Activated T-cell treated with anti-CD3 and anti-CD28 coated beads, Interleukin-2, amount 50 U/mL, for 4 hours (primary cell): ENCODE data around the gene DNAL1. TPM values are rescaled to one million over a fixed set of nuclear protein-coding genes. Genes with fewer than 3 reads are reported as not detected.

ENCODE experiments used
- ATAC-seq, 2 donors: fragments of 200-7000 bp; cut with Tn5 transposase; one replicate each; pipeline ENCODE4 v1.10.0; 2021
- DNase-seq: peaks from one replicate; pipeline ENCODE4 v3.0.0-alpha.2; 2020
- H3K27me3 Mint-ChIP-seq: one replicate; pipeline ENCODE4 v1.8.0; 2021; ENCODE audit warnings: low read depth, mixed read lengths
- H3K36me3 Mint-ChIP-seq: one replicate; pipeline ENCODE4 v1.8.0; 2022; ENCODE audit warnings: mixed read lengths; ENCODE audit not compliant: insufficient read depth
- H3K4me1 Mint-ChIP-seq: one replicate; pipeline ENCODE4 v1.8.0; 2021; ENCODE audit warnings: low read depth, mixed read lengths
- H3K4me3 Mint-ChIP-seq: one replicate; pipeline ENCODE4 v1.8.0; 2021; ENCODE audit warnings: mild to moderate bottlenecking, moderate library complexity, mixed read lengths
- H3K9me3 Mint-ChIP-seq: one replicate; pipeline ENCODE4 v1.8.0; 2021; ENCODE audit warnings: mixed read lengths
- total RNA-seq, 3 donors: library from RNA; stranded (reverse); gene quantifications; one replicate each; pipeline ENCODE4 v1.2.1, GENCODE V29; 2021

DNAL1 gene
- total RNA-seq, 3 donors from 2014 or later = 7.0 to 10.8 (median 9.7) TPM

DNA sequence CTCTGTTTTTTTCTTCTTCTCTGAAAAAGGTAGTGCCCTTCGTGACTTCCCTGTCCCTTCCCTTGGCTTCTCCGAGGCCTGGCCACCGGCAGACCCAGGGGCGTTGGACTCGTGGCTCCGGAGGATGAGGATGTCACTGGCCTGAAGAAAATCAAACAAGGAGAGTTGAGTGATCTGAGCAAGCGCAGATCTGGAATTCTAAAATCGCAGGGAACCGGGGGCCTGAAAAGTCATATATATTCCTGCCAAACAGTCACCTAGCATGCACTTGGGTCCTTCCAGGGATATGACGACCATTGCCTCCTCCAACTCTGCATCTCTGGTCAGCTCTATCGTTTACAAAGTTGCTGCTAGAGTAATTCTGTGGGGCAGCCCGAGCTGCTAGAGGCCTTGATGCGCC lies 74.6 kb downstream of the DNAL1 start:
- H3K27me3 Mint-ChIP-seq = no peaks in the 10 kb centered on the region
- ATAC-seq (no peak), DNase-seq (no peak)
- peaks cover 28% of the 10 kb centered on the region for H3K36me3 Mint-ChIP-seq
- H3K4me3 Mint-ChIP-seq = no peak overlapping the region
- no peaks in the 10 kb centered on the region for H3K9me3 Mint-ChIP-seq
- H3K4me1 Mint-ChIP-seq = peaks cover 21% of the 10 kb centered on the region

DNA sequence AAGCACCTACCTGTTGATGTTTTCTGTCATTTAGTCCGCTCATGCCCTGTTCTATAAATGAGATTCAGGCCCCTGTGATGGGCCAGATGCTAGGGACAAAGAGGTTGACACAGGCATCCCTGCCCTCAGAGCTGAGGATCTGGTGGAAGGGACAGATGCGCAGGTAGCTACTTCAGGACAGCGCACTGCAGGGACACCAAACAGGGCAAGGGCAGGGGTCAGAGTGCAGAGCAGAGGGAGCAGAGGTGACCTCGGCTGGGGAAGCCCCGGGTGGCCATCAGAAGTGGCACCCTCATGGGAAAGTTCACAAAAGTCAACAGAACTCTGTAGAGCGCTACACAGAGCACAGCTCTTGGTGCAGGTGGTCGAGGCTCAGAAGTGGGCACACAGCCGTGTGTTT lies 75.0 kb downstream of the DNAL1 start:
- Mint-ChIP-seq H3K4me1 (peaks cover 20% of the 10 kb centered on the region), H3K27me3 (no peaks in the 10 kb centered on the region), H3K36me3 (peaks cover 29% of the 10 kb centered on the region), H3K4me3 (no peak overlapping the region), H3K9me3 (no peaks in the 10 kb centered on the region)
- ATAC-seq (no peak), DNase-seq (no peak)

DNA sequence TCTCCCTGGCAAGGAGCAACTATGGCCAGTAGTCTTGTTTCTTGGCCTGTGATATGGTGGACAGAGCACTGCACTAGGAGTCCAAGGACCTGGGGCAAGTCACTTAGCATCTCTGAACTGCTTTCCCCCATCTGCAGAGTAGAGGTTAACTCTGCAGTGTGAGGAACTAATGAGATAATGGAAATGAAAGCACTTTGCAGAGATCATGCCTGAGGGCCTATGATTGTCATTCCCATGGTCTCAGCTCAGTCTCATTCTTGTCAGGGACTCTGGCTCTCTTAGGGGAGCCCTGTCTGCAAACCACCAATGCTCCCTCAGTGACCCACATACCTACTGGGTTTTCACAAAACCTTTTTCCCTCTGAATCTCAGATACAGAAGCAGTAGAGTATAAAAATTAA lies 75.8 kb downstream of the DNAL1 start:
- Mint-ChIP-seq H3K9me3 (no peaks in the 10 kb centered on the region), H3K36me3 (peaks cover 33% of the 10 kb centered on the region), H3K4me1 (peaks cover 18% of the 10 kb centered on the region), H3K27me3 (no peaks in the 10 kb centered on the region), H3K4me3 (no peak overlapping the region)
- ATAC-seq (no peak), DNase-seq (no peak)

- peaks cover 36% of the 10 kb centered on the region for H3K36me3 Mint-ChIP-seq
- H3K4me1 Mint-ChIP-seq = peaks cover 22% of the 10 kb centered on the region
- no peaks in the 10 kb centered on the region for H3K9me3 Mint-ChIP-seq
- H3K27me3 Mint-ChIP-seq = no peaks in the 10 kb centered on the region
- H3K4me3 Mint-ChIP-seq = no peak overlapping the region
- ATAC-seq = no peak
- no peak for DNase-seq
Measured at GRCh38 chr14:73721101-73721821, 76.5 kb downstream of the DNAL1 start.

DNA sequence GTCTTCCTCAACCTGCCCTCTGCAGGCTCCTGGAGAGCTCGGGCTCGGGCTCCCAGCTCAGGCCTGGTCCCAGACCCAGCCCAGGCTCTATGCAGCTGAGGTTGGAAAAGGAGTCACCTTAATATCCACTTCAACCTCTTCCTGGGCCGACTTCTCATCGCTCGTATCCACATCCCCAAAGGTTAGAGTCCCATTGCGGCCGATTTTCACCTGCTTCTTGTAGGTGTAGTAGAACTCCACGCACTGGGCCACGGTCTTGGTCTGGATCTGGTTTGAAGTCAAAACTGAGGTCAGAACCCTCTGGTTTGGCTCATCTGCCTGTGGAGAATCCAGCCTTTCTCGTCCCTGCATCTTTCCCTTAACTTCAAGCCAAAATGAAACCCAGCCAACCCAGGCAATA lies 77.8 kb downstream of the DNAL1 start:
- Mint-ChIP-seq H3K9me3 (no peaks in the 10 kb centered on the region), H3K36me3 (peaks cover 36% of the 10 kb centered on the region), H3K4me1 (peaks cover 22% of the 10 kb centered on the region), H3K4me3 (no peak overlapping the region), H3K27me3 (no peaks in the 10 kb centered on the region)
- ATAC-seq (no peak), DNase-seq (no peak)

DNA sequence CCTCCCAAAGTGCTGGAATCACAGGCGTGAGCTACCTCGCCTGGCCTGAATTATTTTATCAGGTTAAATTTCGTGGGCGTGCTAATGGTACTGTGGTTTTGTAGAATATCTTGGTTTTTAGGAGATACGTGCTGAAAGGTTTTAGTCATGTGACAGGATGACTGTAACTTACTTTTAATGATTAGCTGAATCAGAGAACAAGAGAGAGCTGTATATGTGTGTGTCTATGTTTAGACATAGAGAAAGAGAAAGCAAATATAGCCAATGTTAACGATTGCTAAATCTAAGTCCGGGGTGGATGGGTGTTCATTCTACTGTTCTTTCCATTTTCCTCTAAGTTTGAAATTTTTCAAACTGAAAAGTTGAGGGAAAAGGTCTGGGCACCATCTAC lies 78.6 kb downstream of the DNAL1 start:
- no peak for DNase-seq
- ATAC-seq = peak; percentile 44 to 51
- Mint-ChIP-seq H3K27me3 (no peaks in the 10 kb centered on the region), H3K36me3 (peaks cover 36% of the 10 kb centered on the region), H3K9me3 (no peaks in the 10 kb centered on the region), H3K4me3 (no peak overlapping the region), H3K4me1 (peaks cover 22% of the 10 kb centered on the region)

GRCh38 chr14:73723797-73724661 lies 79.2 kb downstream of the DNAL1 start:
- Mint-ChIP-seq H3K36me3 (peaks cover 42% of the 10 kb centered on the region), H3K27me3 (no peaks in the 10 kb centered on the region), H3K4me1 (peaks cover 27% of the 10 kb centered on the region), H3K9me3 (no peaks in the 10 kb centered on the region), H3K4me3 (no peak overlapping the region)
- DNase-seq = no peak
- no peak for ATAC-seq

GRCh38 chr14:73724696-73725095 lies 79.9 kb downstream of the DNAL1 start:
- Mint-ChIP-seq H3K4me1 (peaks cover 33% of the 10 kb centered on the region), H3K4me3 (no peak overlapping the region), H3K27me3 (no peaks in the 10 kb centered on the region), H3K36me3 (peaks cover 44% of the 10 kb centered on the region), H3K9me3 (no peaks in the 10 kb centered on the region)
- DNase-seq (no peak), ATAC-seq (no peak)

DNA sequence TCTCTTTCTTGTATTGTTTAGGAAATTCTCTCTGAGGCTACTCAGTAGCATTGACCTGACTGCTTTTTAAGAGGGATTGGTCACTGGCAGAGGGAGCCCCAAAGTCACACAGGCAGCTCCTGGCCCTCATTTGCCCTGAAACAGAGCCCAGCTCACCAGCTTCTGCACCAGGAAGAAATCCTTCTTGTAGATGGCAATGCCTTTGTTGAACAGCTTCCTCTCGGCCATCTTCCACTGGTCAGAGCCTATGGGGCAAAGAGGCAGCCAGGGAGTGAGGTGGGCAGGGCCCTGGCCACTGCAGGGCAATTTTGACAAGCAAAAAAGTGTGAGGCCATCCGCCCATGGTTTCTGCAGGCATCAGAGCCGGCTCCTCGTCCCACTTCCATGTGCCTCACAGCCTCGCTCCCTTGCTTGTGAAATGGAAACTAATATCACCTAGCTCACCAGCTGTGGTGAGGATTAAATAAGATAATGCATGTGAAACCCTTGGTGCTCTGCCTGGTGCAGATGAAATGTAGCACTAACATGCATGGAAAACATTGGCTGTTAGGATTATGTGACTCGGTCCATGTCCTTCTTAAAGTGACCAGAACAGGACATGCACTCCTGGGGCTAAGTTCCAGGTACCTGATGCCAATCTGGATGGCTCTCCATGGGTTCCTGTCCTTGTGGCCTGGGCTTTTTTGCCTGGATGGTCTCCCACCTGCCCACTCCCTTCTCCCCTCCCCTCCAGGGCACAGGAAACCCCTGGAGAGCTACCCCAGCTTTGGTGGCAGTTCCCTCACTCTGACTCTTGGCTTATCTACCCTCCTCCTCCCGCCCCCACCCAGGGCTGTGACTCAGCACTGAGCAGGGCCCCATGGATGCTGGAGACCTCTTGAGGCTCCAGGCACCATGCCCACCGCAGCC lies 80.6 kb downstream of the DNAL1 start:
- no peak for DNase-seq

GRCh38 chr14:73726025-73726961 lies 81.5 kb downstream of the DNAL1 start:
- peaks cover 33% of the 10 kb centered on the region for H3K4me1 Mint-ChIP-seq
- peaks cover 46% of the 10 kb centered on the region for H3K36me3 Mint-ChIP-seq
- H3K9me3 Mint-ChIP-seq = no peaks in the 10 kb centered on the region
- no peak overlapping the region for H3K4me3 Mint-ChIP-seq
- no peak for DNase-seq
- no peak for ATAC-seq
- H3K27me3 Mint-ChIP-seq = no peaks in the 10 kb centered on the region

More for the DNA sequence above, 80.6 kb downstream of the DNAL1 start:
- peaks cover 46% of the 10 kb centered on the region for H3K36me3 Mint-ChIP-seq
- ATAC-seq = peak in 1 of 2 donors; percentile 34
- no peaks in the 10 kb centered on the region for H3K27me3 Mint-ChIP-seq
- peaks cover 33% of the 10 kb centered on the region for H3K4me1 Mint-ChIP-seq
- no peak overlapping the region for H3K4me3 Mint-ChIP-seq
- H3K9me3 Mint-ChIP-seq = no peaks in the 10 kb centered on the region

DNA sequence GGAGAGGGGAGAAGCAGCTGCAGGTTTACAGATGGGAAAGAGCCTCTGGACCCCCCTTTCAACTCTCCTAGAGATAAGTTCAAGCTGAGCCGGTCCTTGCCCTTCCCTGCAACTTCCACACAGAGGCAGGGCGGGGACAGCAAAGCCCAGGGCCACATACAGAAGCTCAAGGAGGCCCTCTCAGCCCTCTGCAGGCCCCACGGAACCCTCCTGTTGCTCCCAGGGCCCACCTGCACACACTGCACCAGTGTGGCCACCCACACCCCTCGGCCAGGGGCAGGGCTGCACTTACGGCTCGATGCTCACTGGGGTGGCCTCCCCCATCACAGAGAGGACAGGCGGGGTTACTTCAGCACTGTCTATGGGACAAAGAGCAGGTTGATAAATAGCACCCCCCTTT lies 82.4 kb downstream of the DNAL1 start:
- H3K4me1 Mint-ChIP-seq = peaks cover 31% of the 10 kb centered on the region
- no peaks in the 10 kb centered on the region for H3K27me3 Mint-ChIP-seq
- peaks cover 44% of the 10 kb centered on the region for H3K36me3 Mint-ChIP-seq
- ATAC-seq = no peak
- H3K4me3 Mint-ChIP-seq = no peak overlapping the region
- no peak for DNase-seq
- no peaks in the 10 kb centered on the region for H3K9me3 Mint-ChIP-seq

- Mint-ChIP-seq H3K36me3 (peaks cover 37% of the 10 kb centered on the region), H3K27me3 (no peaks in the 10 kb centered on the region), H3K9me3 (no peaks in the 10 kb centered on the region), H3K4me1 (peaks cover 24% of the 10 kb centered on the region), H3K4me3 (no peak overlapping the region)
- DNase-seq (peak; percentile 92), ATAC-seq (peak; percentile 88 to 93)
Measured at GRCh38 chr14:73728717-73729330, 84.0 kb downstream of the DNAL1 start.
